ENCODE results near the gene MECR. TPM values are rescaled to one million over a fixed set of nuclear protein-coding genes. Genes with fewer than 3 reads are reported as not detected.
"Not testable (repeated sequence)": the region's sequence is repeated elsewhere in the genome, so short reads cannot be mapped to it uniquely, and the experiment has no call there.

The MECR gene
- total and polyA plus RNA-seq, 10 of the 15 experiments (the other 5 are each of a cell fraction or from before 2014, with no cell fraction given): 7.6 to 66.3 (median 38.7) TPM

GRCh38 chr1:29222686-29223085 is 8.0 kb downstream of the MECR start (continued):
- TF ChIP-seq, protein P1, sequence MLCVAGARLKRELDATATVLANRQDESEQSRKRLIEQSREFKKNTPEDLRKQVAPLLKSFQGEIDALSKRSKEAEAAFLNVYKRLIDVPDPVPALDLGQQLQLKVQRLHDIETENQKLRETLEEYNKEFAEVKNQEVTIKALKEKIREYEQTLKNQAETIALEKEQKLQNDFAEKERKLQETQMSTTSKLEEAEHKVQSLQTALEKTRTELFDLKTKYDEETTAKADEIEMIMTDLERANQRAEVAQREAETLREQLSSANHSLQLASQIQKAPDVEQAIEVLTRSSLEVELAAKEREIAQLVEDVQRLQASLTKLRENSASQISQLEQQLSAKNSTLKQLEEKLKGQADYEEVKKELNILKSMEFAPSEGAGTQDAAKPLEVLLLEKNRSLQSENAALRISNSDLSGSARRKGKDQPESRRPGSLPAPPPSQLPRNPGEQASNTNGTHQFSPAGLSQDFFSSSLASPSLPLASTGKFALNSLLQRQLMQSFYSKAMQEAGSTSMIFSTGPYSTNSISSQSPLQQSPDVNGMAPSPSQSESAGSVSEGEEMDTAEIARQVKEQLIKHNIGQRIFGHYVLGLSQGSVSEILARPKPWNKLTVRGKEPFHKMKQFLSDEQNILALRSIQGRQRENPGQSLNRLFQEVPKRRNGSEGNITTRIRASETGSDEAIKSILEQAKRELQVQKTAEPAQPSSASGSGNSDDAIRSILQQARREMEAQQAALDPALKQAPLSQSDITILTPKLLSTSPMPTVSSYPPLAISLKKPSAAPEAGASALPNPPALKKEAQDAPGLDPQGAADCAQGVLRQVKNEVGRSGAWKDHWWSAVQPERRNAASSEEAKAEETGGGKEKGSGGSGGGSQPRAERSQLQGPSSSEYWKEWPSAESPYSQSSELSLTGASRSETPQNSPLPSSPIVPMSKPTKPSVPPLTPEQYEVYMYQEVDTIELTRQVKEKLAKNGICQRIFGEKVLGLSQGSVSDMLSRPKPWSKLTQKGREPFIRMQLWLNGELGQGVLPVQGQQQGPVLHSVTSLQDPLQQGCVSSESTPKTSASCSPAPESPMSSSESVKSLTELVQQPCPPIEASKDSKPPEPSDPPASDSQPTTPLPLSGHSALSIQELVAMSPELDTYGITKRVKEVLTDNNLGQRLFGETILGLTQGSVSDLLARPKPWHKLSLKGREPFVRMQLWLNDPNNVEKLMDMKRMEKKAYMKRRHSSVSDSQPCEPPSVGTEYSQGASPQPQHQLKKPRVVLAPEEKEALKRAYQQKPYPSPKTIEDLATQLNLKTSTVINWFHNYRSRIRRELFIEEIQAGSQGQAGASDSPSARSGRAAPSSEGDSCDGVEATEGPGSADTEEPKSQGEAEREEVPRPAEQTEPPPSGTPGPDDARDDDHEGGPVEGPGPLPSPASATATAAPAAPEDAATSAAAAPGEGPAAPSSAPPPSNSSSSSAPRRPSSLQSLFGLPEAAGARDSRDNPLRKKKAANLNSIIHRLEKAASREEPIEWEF (IDR thresholded peaks at IDR 0.05; ENCODE audit: insufficient replicate concordance, low read depth, low read length): no peak
- TF ChIP-seq ETV6 (conservative IDR thresholded peaks at IDR 0.05 in 1 of 2, IDR thresholded peaks at IDR 0.05 in 1 of 2; ENCODE audit: borderline replicate concordance in 1 of 2, low read depth in 1 of 2) (no peak), ZNF274 (IDR thresholded peaks at IDR 0.05; ENCODE audit: insufficient read depth, insufficient read length) (no peak), PAX8 (IDR thresholded peaks at IDR 0.05) (no peak), CBX3 (IDR thresholded peaks at IDR 0.05; ENCODE audit: borderline replicate concordance, low read depth) (no peak), IKZF1 (conservative IDR thresholded peaks at IDR 0.05) (no peak), SKIL (IDR thresholded peaks at IDR 0.05; ENCODE audit: low read depth, poor library complexity, severe bottlenecking) (no peak), HCFC1 (IDR thresholded peaks at IDR 0.05; ENCODE audit: low read length) (no peak), GATAD2B (conservative IDR thresholded peaks at IDR 0.05; ENCODE audit: low read depth) (no peak), MYC (IDR thresholded peaks at IDR 0.05; ENCODE audit: insufficient read depth, insufficient read length, insufficient replicate concordance, low read length, severe bottlenecking) (no peak), RFX5 (IDR thresholded peaks at IDR 0.05; ENCODE audit: low read depth, low read length) (no peak), TCF12 (IDR thresholded peaks at IDR 0.05; ENCODE audit: low read depth, low read length) (no peak)
- TF ChIP-seq, protein P2, sequence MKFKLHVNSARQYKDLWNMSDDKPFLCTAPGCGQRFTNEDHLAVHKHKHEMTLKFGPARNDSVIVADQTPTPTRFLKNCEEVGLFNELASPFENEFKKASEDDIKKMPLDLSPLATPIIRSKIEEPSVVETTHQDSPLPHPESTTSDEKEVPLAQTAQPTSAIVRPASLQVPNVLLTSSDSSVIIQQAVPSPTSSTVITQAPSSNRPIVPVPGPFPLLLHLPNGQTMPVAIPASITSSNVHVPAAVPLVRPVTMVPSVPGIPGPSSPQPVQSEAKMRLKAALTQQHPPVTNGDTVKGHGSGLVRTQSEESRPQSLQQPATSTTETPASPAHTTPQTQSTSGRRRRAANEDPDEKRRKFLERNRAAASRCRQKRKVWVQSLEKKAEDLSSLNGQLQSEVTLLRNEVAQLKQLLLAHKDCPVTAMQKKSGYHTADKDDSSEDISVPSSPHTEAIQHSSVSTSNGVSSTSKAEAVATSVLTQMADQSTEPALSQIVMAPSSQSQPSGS (IDR thresholded peaks at IDR 0.05; ENCODE audit: low read length): no peak

DNA sequence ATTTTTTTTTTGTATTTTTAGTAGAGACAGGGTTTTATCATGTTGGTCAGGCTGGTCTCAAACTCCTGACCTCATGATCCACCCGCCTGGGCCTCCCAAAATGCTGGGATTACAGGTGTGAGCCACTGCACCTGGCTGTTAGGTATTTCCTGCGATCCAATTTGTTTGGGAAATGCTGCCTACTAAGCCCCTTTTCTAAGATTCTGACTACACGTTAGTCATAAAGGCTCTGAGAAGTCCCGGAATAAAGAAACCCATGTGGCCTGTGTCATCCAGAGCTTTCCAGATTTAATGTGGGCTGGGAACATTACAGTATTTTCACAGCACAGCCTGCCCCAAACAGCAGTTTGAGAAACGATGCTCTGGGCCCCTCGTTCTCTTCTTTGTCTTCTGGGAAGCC is 8.5 kb downstream of the MECR start:
- H3K27me3 ChIP-seq (replicated peaks in 1 of 2; ENCODE audit: control insufficient read depth in 2 of 2, insufficient read depth in 2 of 2, low read length in 1 of 2); H4K20me1 ChIP-seq (ENCODE audit: control insufficient read depth, insufficient read depth); H3K9me3 ChIP-seq (replicated peaks; ENCODE audit: control insufficient read depth, insufficient read depth, low read length); H3K4me2 ChIP-seq (ENCODE audit: control insufficient read depth, insufficient read depth); DNase-seq (ENCODE audit: low read depth, low spot score); H3K79me2 ChIP-seq (ENCODE audit: control insufficient read depth, insufficient read depth, low read length); H3K4me3 ChIP-seq; RAD21 ChIA-PET (ENCODE audit: unreplicated experiment); POLR2A ChIA-PET; CTCF ChIA-PET; in situ Hi-C loops (cut with MboI); intact Hi-C loops (cut with micrococcal nuclease; ENCODE audit: unreplicated experiment); H2AFZ ChIP-seq (ENCODE audit: control insufficient read depth, low read depth, low read length); H3K36me3 ChIP-seq (ENCODE audit: control insufficient read depth in 2 of 2, insufficient read depth in 2 of 2, low read length in 1 of 2); FAIRE-seq; H3K9ac ChIP-seq (ENCODE audit: control insufficient read depth, insufficient read depth, low read length); H3K4me1 ChIP-seq (ENCODE audit: control insufficient read depth, insufficient read depth, low read length); ATAC-seq; SMC1A ChIA-PET (ENCODE audit: uncharacterized antibody, unreplicated experiment); H3K27ac ChIP-seq (ENCODE audit: control insufficient read depth, insufficient read depth); BruUV-seq (replicated peaks): not testable (repeated sequence)
- 97% methylated on average over 6 of the region's 6 CpGs for WGBS (ENCODE audit: insufficient coverage, insufficient replicate concordance, low lambda C conversion rate, missing lambda C conversion rate)
